ENCODE measurements around the gene DEFB129.

Gene DEFB129

DNA sequence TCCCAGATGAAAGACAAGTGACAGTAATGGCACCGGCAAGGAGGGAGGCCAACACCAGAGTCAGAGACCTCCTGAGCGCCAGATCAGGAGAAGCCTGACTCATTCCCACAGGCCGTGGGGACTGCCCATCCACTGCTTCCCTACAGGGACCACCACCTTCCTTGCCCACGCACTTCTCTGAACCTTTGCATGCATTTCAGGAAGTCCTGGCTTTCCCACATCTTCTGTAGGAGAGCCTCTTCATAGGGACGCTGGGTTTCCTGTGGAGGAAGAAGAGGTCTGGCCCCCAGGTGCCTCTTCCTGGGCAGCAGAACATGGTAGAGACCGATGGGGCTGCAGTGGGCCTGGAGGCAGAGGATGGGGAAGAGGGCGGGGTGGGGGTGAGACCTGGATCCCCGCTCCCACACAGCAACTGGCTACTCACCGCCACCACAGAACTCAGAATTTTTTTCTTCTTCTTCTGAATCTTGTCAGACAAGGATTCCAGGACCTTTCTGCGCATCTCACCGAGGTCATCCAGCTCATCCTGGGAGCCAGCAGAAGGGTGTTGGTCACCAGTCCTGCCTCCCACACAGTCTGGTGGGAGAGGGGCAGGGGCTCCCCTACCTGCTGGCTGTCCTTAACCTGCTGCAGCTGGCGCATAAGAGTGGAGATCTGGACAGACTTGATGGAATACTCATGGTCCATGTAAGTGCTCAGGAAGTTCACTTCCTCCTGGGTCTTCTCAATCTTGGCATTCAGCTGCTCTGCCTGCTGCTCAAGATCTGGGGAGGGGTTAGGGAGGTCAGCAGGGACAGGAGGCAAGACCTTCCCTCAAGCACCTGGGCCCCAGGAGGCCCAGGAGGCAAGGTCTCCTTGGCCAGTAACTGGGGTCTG, 49.8 kb downstream of the DEFB129 start:
- no peaks in the 10 kb centered on the region for H3K36me3 ChIP-seq (replicated peaks; ENCODE audit: insufficient read depth, low read length)
- no peaks in the 10 kb centered on the region for H3F3A ChIP-seq (ENCODE audit: insufficient read depth, low read length)
- no peak overlapping the region for H3K27ac ChIP-seq (ENCODE audit: low read length)
- H3K9ac ChIP-seq (ENCODE audit: low read length) = no peak overlapping the region
- no peaks in the 10 kb centered on the region for H3K9me3 ChIP-seq (replicated peaks; ENCODE audit: insufficient read depth, low read length)
- TF ChIP-seq, protein P1, sequence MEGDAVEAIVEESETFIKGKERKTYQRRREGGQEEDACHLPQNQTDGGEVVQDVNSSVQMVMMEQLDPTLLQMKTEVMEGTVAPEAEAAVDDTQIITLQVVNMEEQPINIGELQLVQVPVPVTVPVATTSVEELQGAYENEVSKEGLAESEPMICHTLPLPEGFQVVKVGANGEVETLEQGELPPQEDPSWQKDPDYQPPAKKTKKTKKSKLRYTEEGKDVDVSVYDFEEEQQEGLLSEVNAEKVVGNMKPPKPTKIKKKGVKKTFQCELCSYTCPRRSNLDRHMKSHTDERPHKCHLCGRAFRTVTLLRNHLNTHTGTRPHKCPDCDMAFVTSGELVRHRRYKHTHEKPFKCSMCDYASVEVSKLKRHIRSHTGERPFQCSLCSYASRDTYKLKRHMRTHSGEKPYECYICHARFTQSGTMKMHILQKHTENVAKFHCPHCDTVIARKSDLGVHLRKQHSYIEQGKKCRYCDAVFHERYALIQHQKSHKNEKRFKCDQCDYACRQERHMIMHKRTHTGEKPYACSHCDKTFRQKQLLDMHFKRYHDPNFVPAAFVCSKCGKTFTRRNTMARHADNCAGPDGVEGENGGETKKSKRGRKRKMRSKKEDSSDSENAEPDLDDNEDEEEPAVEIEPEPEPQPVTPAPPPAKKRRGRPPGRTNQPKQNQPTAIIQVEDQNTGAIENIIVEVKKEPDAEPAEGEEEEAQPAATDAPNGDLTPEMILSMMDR (IDR thresholded peaks at IDR 0.05; ENCODE audit: low read length) = no peak
- TF ChIP-seq EZH2phosphoT487 (IDR thresholded peaks at IDR 0.05; ENCODE audit: low read length) (no peak), EZH2 (optimal IDR thresholded peaks at IDR 0.05; ENCODE audit: low read depth, low read length) (no peak)
- DNase-seq = no peak
- no peak overlapping the region for H3K4me3 ChIP-seq (ENCODE audit: low read length)
- no peaks in the 10 kb centered on the region for H3K79me2 ChIP-seq (ENCODE audit: low read length)
- no peak overlapping the region for H3K4me2 ChIP-seq (ENCODE audit: low read depth, low read length)
- no peaks in the 10 kb centered on the region for H3K27me3 ChIP-seq (replicated peaks; ENCODE audit: insufficient read depth, low read length)
- H4K20me1 ChIP-seq (ENCODE audit: insufficient read depth, low read length) = no peaks in the 10 kb centered on the region
- H3K4me1 ChIP-seq (ENCODE audit: low read length) = no peaks in the 10 kb centered on the region
- no peak overlapping the region for H2AFZ ChIP-seq (ENCODE audit: low read length)
- H3K9me2 ChIP-seq (replicated peaks; ENCODE audit: insufficient read depth, low read length) = no peaks in the 10 kb centered on the region

DNA sequence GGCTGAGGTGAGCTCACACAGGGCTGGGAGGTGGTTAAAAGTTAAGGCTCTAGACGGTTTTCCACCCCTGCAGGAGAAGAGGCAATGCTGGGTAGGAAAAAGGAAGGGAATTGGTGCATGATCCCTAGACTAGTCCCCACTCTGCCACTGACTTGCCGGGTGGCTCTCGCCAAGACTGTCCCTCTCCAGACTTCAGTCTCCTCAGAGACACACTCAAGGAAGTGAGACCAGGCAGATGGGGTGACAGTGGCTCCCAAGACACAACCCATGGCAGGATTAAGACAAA, 50.4 kb downstream of the DEFB129 start:
- Histone ChIP-seq H3K4me2 (ENCODE audit: low read depth, low read length) (no peak overlapping the region), H3K9me2 (replicated peaks; ENCODE audit: insufficient read depth, low read length) (no peaks in the 10 kb centered on the region), H2AFZ (ENCODE audit: low read length) (no peak overlapping the region), H3K27me3 (replicated peaks; ENCODE audit: insufficient read depth, low read length) (no peaks in the 10 kb centered on the region), H3K4me1 (ENCODE audit: low read length) (no peaks in the 10 kb centered on the region), H3K36me3 (replicated peaks; ENCODE audit: insufficient read depth, low read length) (no peaks in the 10 kb centered on the region), H4K20me1 (ENCODE audit: insufficient read depth, low read length) (no peaks in the 10 kb centered on the region), H3K9me3 (replicated peaks; ENCODE audit: insufficient read depth, low read length) (no peaks in the 10 kb centered on the region), H3K79me2 (ENCODE audit: low read length) (no peaks in the 10 kb centered on the region), H3K4me3 (ENCODE audit: low read length) (no peak overlapping the region), H3K9ac (ENCODE audit: low read length) (no peak overlapping the region), H3K27ac (ENCODE audit: low read length) (no peak overlapping the region), H3F3A (ENCODE audit: insufficient read depth, low read length) (no peaks in the 10 kb centered on the region)
- no peak for TF ChIP-seq EZH2phosphoT487 (IDR thresholded peaks at IDR 0.05; ENCODE audit: low read length)
- TF ChIP-seq, protein P1 (IDR thresholded peaks at IDR 0.05; ENCODE audit: low read length) = no peak
- TF ChIP-seq EZH2 (optimal IDR thresholded peaks at IDR 0.05; ENCODE audit: low read depth, low read length) = no peak
- no peak for DNase-seq

GRCh38 chr20:278181-278580, 51.1 kb downstream of the DEFB129 start:
- TF ChIP-seq, protein P1 (IDR thresholded peaks at IDR 0.05; ENCODE audit: low read length) = no peak
- TF ChIP-seq EZH2phosphoT487 (IDR thresholded peaks at IDR 0.05; ENCODE audit: low read length) (no peak), EZH2 (optimal IDR thresholded peaks at IDR 0.05; ENCODE audit: low read depth, low read length) (no peak)
- Histone ChIP-seq H3K9me2 (replicated peaks; ENCODE audit: insufficient read depth, low read length) (no peaks in the 10 kb centered on the region), H3K36me3 (replicated peaks; ENCODE audit: insufficient read depth, low read length) (no peaks in the 10 kb centered on the region), H3F3A (ENCODE audit: insufficient read depth, low read length) (no peaks in the 10 kb centered on the region), H3K9me3 (replicated peaks; ENCODE audit: insufficient read depth, low read length) (no peaks in the 10 kb centered on the region), H4K20me1 (ENCODE audit: insufficient read depth, low read length) (no peaks in the 10 kb centered on the region), H3K4me3 (ENCODE audit: low read length) (no peak overlapping the region), H3K4me2 (ENCODE audit: low read depth, low read length) (no peak overlapping the region), H2AFZ (ENCODE audit: low read length) (no peak overlapping the region), H3K79me2 (ENCODE audit: low read length) (no peaks in the 10 kb centered on the region), H3K27ac (ENCODE audit: low read length) (no peak overlapping the region), H3K27me3 (replicated peaks; ENCODE audit: insufficient read depth, low read length) (no peaks in the 10 kb centered on the region), H3K4me1 (ENCODE audit: low read length) (no peaks in the 10 kb centered on the region), H3K9ac (ENCODE audit: low read length) (no peak overlapping the region)
- DNase-seq = no peak

Data from MM.1S (cell line).